GM18526 (cell line): ENCODE results near the gene ZNF138.

Experiments
- POLR2A ChIP-seq: IDR thresholded peaks from 3 replicates; pipeline ENCODE4 v1.6.1; 2011; ENCODE audit not compliant: insufficient read length; ENCODE audit errors: extremely low read depth

ZNF138 gene

DNA sequence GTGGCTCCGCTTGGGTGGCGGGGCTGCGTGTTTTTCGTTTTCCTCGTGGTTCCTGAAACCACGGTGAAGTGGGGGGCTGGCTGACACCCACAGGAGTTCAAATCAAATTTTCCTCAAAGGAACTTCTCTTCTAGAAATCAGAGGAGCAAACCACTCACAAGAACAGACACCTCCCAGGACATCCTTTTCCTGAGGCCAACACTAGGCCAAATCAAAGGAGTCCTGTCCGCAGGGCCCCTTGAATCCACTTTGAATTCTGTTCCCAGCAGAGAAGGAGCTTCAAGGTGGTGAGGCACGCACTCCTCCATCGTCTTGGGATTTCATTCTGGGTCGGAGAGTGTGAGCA, 78.9 kb downstream of the ZNF138 start:
- TF ChIP-seq POLR2A, result no peak

DNA sequence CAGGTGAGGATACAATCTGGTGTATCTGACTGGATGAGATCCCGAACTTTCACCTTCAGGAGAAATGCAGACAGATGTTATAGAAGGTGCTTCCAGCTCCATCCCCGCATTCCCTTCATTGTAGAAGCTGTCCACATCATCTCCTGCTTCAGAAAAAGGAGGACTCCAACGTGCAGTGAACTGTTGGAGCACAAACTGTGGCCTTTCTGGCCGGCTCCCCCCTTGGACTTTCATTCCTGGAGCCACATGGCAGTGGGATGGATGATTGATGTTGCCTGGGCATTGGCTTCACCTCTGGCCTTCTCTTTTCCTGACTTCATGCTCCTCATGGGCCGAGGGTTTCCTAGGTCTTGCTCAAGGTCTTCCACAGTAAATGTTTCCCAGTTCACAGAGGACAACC, 79.3 kb downstream of the ZNF138 start:
- TF ChIP-seq POLR2A, result no peak

- TF ChIP-seq POLR2A, result no peak
Measured at GRCh38 chr7:64874114-64874513, 79.9 kb downstream of the ZNF138 start.

- no peak for TF ChIP-seq POLR2A
Measured at GRCh38 chr7:64874562-64875250, 80.5 kb downstream of the ZNF138 start.

- TF ChIP-seq POLR2A, result no peak
Measured at GRCh38 chr7:64875258-64875657, 81.0 kb downstream of the ZNF138 start.

DNA sequence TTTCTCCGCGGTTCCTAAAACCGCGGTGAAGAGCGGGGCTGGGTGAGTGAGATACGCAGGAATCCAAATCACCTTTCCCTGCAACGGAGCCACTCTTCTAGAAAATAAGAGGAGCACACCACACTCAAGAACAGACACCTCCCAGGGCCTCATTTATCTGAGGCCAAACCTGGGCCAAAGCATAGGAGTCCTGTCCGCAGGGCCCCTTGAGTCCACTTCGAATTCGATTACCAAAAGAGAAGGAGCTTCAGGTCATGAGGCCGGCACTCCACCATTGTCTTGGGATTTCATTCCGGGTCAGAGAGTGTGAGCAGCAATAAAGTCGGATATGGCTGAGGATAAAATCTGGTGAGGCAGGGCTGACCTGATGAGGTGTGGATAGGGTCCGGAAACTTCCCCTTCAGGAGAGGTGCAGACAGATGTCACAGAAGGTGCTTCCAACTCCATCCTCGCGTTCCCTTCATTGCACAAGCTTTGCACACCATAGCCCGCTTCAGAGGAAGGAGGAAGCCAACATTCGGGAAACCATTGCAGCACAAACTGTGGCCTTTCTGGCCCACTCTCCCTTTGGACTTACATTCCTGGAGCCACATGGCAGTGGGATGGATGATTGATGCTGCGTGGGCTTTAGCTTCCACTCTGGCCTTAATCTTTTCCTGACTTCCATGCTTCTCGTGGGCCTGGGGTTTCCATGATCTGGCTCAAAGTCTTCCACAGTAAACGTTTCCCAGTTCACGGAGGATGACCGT, 81.6 kb downstream of the ZNF138 start:
- TF ChIP-seq POLR2A, result no peak

GRCh38 chr7:64876792-64877713, 82.8 kb downstream of the ZNF138 start:
- TF ChIP-seq POLR2A, result no peak

DNA sequence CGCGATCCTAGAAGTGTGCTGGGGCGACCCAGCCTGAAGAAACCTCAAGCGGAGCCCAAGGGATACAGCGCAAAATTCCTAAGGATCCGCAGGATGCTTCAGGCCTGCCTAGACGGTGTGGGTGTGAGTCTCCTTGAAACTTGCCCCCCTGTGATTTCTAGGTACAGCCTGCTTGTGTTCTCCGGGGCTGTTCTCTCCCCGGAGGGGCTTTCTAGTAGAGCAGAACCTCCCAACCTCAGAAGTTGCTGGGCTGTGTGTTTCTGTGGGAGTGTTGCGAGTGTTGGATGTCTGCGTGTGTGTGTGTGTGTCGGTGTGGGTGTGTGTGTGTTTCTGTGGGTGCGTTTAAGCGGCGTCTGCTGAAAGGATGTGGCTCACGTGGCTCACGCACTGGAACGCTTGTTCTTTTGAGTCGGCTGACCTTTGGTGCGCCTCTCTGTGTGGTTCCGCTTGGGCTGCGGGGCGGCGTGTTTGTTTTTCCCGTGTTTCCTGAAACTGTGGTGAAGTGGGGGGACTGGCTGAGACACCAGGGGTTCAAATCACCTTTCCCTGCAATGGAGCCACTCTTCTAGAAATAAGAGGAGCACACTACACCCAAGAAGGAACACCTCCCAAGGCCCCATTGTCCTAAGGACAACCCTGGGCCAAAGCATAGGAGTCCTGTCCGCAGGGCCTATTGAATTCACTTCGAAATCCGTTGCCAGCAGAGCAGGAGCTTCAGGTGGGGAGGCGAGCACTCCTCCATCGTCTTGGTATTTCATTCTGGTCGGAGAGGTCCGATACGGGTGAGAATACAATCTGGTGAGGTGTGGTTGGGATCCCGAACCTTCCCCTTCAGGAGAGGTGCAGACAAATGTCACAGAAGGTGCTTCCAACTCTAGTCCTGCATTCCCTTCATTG, 83.7 kb downstream of the ZNF138 start:
- TF ChIP-seq POLR2A, result no peak

- no peak for TF ChIP-seq POLR2A
Measured at GRCh38 chr7:64878684-64879083, 84.5 kb downstream of the ZNF138 start.

DNA sequence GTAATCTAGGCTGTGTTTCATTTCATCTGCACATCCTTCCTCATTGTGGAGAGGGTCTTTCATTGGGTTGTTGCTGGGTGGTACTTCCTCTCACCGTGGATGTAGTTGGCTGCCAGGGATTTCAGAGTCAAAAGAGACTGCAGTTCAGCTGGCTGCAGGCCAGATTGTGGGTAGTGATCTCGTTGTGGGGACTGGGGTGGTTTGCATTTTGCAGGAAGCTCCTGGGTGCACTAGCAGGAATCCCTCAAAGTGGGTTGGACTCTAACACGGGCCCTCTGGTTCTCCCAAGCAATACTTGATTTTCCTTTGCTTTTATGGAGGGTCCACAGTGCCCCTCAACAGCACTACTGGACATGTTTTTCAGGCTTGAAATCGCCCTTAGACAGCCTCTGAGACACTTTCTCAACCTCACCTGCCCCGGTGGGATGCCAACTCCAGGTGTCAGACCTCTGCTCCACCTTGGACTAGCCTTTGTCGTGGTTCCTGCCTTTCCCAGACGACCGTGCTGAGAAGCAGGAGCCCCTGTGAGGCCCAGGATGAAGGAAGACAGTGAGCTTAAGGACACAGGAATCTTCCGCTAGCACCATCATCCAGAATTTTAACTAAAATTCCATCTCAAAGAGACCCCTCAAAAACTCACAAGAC, 85.0 kb downstream of the ZNF138 start:
- TF ChIP-seq POLR2A, result no peak

DNA sequence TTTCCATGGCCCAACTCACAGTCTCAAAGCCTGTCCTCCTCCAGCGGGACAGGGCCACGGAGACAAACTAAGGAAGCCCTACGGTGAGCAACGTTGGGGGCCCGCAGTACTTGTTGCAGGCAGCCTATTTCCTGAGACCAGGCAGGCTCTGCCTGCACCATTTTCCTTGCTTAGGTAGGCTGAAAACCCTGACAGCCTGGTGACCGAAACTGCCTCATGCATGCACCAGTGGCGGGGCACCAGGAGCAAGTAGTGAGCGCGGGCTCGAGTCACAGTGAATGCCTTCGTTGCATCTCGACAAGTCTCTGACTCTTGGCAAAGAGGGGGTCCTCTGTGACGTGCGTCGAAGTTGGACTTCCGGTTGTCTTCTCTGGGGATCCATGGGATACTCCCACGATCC, 85.6 kb downstream of the ZNF138 start:
- TF ChIP-seq POLR2A, result no peak

- no peak for TF ChIP-seq POLR2A
Measured at GRCh38 chr7:64880322-64881297, 86.4 kb downstream of the ZNF138 start.
